IMR-90 (cell line): ENCODE measurements around the gene ZFYVE28.

Source experiments
- BHLHE40 ChIP-seq: fragments of 150-350 bp; IDR thresholded peaks from 2 replicates; pipeline ENCODE4 v1.6.1; 2016; ENCODE audit warnings: mild to moderate bottlenecking, low read depth, low read length
- CTCF ChIP-seq: conservative IDR thresholded peaks from 2 replicates; pipeline ENCODE4 v1.5.1; 2012; ENCODE audit warnings: mild to moderate bottlenecking, low read depth, low read length, improper control_type of control experiment
- FOS ChIP-seq: fragments of 150-350 bp; IDR thresholded peaks from 2 replicates; pipeline ENCODE4 v1.6.1; 2016; ENCODE audit warnings: low read depth, low read length
- MAFK ChIP-seq: IDR thresholded peaks from 2 replicates; pipeline ENCODE4 v1.6.1; 2012; ENCODE audit warnings: low read depth, low read length, improper control_type of control experiment
- MXI1 ChIP-seq: IDR thresholded peaks from 2 replicates; pipeline ENCODE4 v1.6.1; 2012; ENCODE audit warnings: low read depth, mild to moderate bottlenecking, low read length, moderate library complexity, borderline replicate concordance
- NFE2L2 ChIP-seq: fragments of 150-350 bp; IDR thresholded peaks from 2 replicates; pipeline ENCODE4 v1.6.1; 2016; ENCODE audit warnings: low read depth, mild to moderate bottlenecking, low read length
- POLR2A ChIP-seq: IDR thresholded peaks from 2 replicates; pipeline ENCODE4 v1.6.1; 2012; ENCODE audit warnings: mild to moderate bottlenecking, low read depth, low read length
- RCOR1 ChIP-seq: IDR thresholded peaks from 2 replicates; pipeline ENCODE4 v1.6.1; 2012; ENCODE audit warnings: mild to moderate bottlenecking, low read length, improper control_type of control experiment; ENCODE audit not compliant: insufficient replicate concordance
- RFX5 ChIP-seq: IDR thresholded peaks from 2 replicates; pipeline ENCODE4 v1.8.0; 2012; ENCODE audit warnings: low read depth, mild to moderate bottlenecking, low read length, moderate library complexity
- TF ChIP-seq, protein P1 (sequence below): fragments of 150-350 bp; IDR thresholded peaks from 2 replicates; pipeline ENCODE4 v1.6.1; 2016; ENCODE audit warnings: low read depth, mild to moderate bottlenecking, low read length, moderate library complexity, borderline replicate concordance

DNA sequence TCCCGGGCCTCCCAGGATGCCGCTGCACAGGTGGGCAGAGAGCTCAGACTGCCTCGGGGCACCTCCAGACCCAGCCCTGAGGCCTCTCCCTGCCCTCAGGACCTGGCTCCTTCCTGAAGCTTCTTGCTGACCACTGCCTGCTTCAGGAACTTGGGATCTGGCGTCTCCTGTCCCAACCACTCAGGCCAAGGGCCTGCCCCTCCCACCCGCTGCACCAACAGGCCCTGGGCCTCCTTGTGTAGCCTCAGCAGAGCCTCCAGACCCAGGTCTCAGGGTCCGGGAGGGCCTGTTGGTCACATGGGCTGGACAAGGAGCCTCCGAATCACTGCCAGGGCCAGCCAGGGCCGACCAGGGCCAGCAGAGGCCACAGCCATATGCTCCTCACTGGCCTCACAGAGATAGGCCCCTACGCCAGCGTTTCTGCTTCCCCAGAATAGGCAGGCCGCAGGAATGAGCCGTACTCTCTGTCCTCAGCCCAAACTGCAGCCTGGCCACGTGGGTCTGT lies 159.4 kb downstream of the ZFYVE28 start:
- TF ChIP-seq CTCF (no peak), MXI1 (no peak), POLR2A (no peak), BHLHE40 (no peak), RCOR1 (no peak), RFX5 (no peak), NFE2L2 (no peak), MAFK (no peak), FOS (no peak)
- TF ChIP-seq, protein P1, sequence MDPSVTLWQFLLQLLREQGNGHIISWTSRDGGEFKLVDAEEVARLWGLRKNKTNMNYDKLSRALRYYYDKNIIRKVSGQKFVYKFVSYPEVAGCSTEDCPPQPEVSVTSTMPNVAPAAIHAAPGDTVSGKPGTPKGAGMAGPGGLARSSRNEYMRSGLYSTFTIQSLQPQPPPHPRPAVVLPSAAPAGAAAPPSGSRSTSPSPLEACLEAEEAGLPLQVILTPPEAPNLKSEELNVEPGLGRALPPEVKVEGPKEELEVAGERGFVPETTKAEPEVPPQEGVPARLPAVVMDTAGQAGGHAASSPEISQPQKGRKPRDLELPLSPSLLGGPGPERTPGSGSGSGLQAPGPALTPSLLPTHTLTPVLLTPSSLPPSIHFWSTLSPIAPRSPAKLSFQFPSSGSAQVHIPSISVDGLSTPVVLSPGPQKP, result no peak
